GM23338 (cell line): ENCODE measurements around the gene CAPZA1. TPM values are rescaled to one million over a fixed set of nuclear protein-coding genes. Genes with fewer than 3 reads are reported as not detected.

Experiments used
- ATAC-seq: fragments of 200-7000 bp; cut with Tn5 transposase; 3 replicates; pipeline ENCODE4 v1.9.1; 2020
- DNase-seq: peaks from one replicate; pipeline ENCODE4 v3.0.0-alpha.2; 2015; ENCODE audit warnings: low spot score
- H2AFZ ChIP-seq: fragments of 200-600 bp; sonication (generic); 2 replicates; pipeline ENCODE4 v1.8.0; 2016; ENCODE audit warnings: antibody characterized with exemption, mild to moderate bottlenecking, moderate library complexity
- H3F3A ChIP-seq: fragments of 200-600 bp; sonication (generic); replicated peaks from 2 replicates; pipeline ENCODE4 v1.8.0; 2017; ENCODE audit warnings: antibody characterized with exemption, mixed run types, low read depth
- H3K27ac ChIP-seq: fragments of 200-600 bp; sonication (generic); 2 replicates; pipeline ENCODE4 v1.6.1; 2016; ENCODE audit warnings: low read depth
- H3K27me3 ChIP-seq: fragments of 200-600 bp; sonication (generic); 2 replicates; pipeline ENCODE4 v1.8.0; 2016; ENCODE audit warnings: mild to moderate bottlenecking, mixed run types, moderate library complexity; ENCODE audit not compliant: insufficient read depth
- H3K36me3 ChIP-seq: fragments of 200-600 bp; sonication (generic); 2 replicates; pipeline ENCODE4 v1.8.0; 2016; ENCODE audit warnings: mild to moderate bottlenecking; ENCODE audit not compliant: insufficient read depth
- H3K4me1 ChIP-seq: fragments of 200-600 bp; sonication (generic); 2 replicates; pipeline ENCODE4 v1.8.0; 2016; ENCODE audit warnings: mild to moderate bottlenecking, moderate library complexity; ENCODE audit not compliant: insufficient read depth
- H3K4me2 ChIP-seq: fragments of 200-600 bp; sonication (generic); 2 replicates; pipeline ENCODE4 v1.7.1; 2017; ENCODE audit warnings: mixed run types
- H3K4me3 ChIP-seq: fragments of 200-600 bp; sonication (generic); 2 replicates; pipeline ENCODE4 v1.6.1; 2016; ENCODE audit warnings: mixed run types
- H3K79me2 ChIP-seq: fragments of 200-600 bp; sonication (generic); replicated peaks from 2 replicates; pipeline ENCODE4 v1.8.0; 2017; ENCODE audit warnings: mild to moderate bottlenecking; ENCODE audit not compliant: insufficient read depth
- H3K9me2 ChIP-seq: fragments of 200-600 bp; sonication (generic); 2 replicates; pipeline ENCODE4 v1.8.0; 2017; ENCODE audit not compliant: insufficient read depth
- H4K20me1 ChIP-seq: fragments of 200-600 bp; sonication (generic); replicated peaks from 2 replicates; pipeline ENCODE4 v1.8.0; 2017; ENCODE audit warnings: mild to moderate bottlenecking; ENCODE audit not compliant: insufficient read depth
- H3K27ac Mint-ChIP-seq: 2 replicates; pipeline ENCODE4 v1.8.0; 2020; ENCODE audit warnings: inconsistent platforms, mild to moderate bottlenecking, moderate library complexity, mixed read lengths
- H3K27me3 Mint-ChIP-seq: 3 replicates; pipeline ENCODE4 v1.8.0; 2022; ENCODE audit warnings: low read depth, mild to moderate bottlenecking, moderate library complexity, mixed read lengths, inconsistent platforms; ENCODE audit not compliant: insufficient read depth, poor library complexity
- H3K36me3 Mint-ChIP-seq: 3 replicates; pipeline ENCODE4 v1.8.0; 2021; ENCODE audit warnings: low read depth, mild to moderate bottlenecking, inconsistent platforms, moderate library complexity, mixed read lengths
- H3K4me1 Mint-ChIP-seq: 3 replicates; pipeline ENCODE4 v1.8.0; 2020; ENCODE audit warnings: mild to moderate bottlenecking, inconsistent platforms, mixed read lengths
- H3K4me3 Mint-ChIP-seq: 3 replicates; pipeline ENCODE4 v1.8.0; 2021; ENCODE audit warnings: moderate library complexity, mild to moderate bottlenecking, inconsistent platforms, mixed read lengths
- H3K9me3 Mint-ChIP-seq: 3 replicates; pipeline ENCODE4 v1.8.0; 2020; ENCODE audit warnings: moderate library complexity, mild to moderate bottlenecking, inconsistent platforms, mixed read lengths
- CREB1 ChIP-seq: fragments of 250-450 bp; sonication (Bioruptor Pico); IDR thresholded peaks from 2 replicates; pipeline ENCODE4 v1.5.0; 2020; ENCODE audit warnings: low read depth, mild to moderate bottlenecking, moderate library complexity
- CTCF ChIP-seq, 2 experiments: fragments of 200-600 bp in 1 of 2; sonication (generic) in 1 of 2; conservative IDR thresholded peaks; 2 replicates each; pipeline versions ENCODE4 v1.5.1 to v1.6.1; 2016 to 2017; ENCODE audit warnings: antibody characterized with exemption in 2 of 2, low read depth in 2 of 2, mild to moderate bottlenecking in 2 of 2, moderate library complexity in 1 of 2
- ETS1 ChIP-seq: IDR thresholded peaks from 2 replicates; pipeline ENCODE4 v1.6.1; 2016; ENCODE audit warnings: antibody characterized with exemption
- EZH2 ChIP-seq: fragments of 200-600 bp; sonication (generic); IDR thresholded peaks from one replicate; pipeline ENCODE4 v1.8.0; 2017; ENCODE audit warnings: antibody characterized with exemption, mild to moderate bottlenecking, low read depth; ENCODE audit not compliant: unreplicated experiment
- EZH2phosphoT487 ChIP-seq: fragments of 200-600 bp; sonication (generic); IDR thresholded peaks from one replicate; pipeline ENCODE4 v1.8.1; 2018; ENCODE audit warnings: antibody characterized with exemption; ENCODE audit not compliant: unreplicated experiment
- JUNB ChIP-seq: IDR thresholded peaks from one replicate; pipeline ENCODE4 v1.6.1; 2016; ENCODE audit warnings: antibody characterized with exemption; ENCODE audit not compliant: unreplicated experiment
- NANOG ChIP-seq: IDR thresholded peaks from 2 replicates; pipeline ENCODE4 v1.6.1; 2016; ENCODE audit warnings: antibody characterized with exemption, borderline replicate concordance
- POLR2AphosphoS5 ChIP-seq: IDR thresholded peaks from 2 replicates; pipeline ENCODE4 v1.6.1; 2016; ENCODE audit warnings: antibody characterized with exemption, low read depth
- REST ChIP-seq: IDR thresholded peaks from one replicate; pipeline ENCODE4 v1.6.1; 2018; ENCODE audit warnings: antibody characterized with exemption; ENCODE audit not compliant: unreplicated experiment
- STAT1 ChIP-seq: IDR thresholded peaks from one replicate; pipeline ENCODE4 v1.6.1; 2016; ENCODE audit warnings: antibody characterized with exemption; ENCODE audit not compliant: unreplicated experiment
- ZNF114 ChIP-seq: fragments of 250-450 bp; sonication (Bioruptor Pico); IDR thresholded peaks from 2 replicates; pipeline ENCODE4 v1.5.0; 2020; ENCODE audit warnings: mild to moderate bottlenecking, moderate library complexity
- ZNF331 ChIP-seq: fragments of 250-450 bp; sonication (Bioruptor Pico); IDR thresholded peaks from 2 replicates; pipeline ENCODE4 v1.5.0; 2020; ENCODE audit warnings: low read depth, mild to moderate bottlenecking, moderate library complexity
- ZNF462 ChIP-seq: fragments of 250-450 bp; sonication (Bioruptor Pico); IDR thresholded peaks from 2 replicates; pipeline ENCODE4 v1.5.0; 2020; ENCODE audit warnings: mild to moderate bottlenecking, moderate library complexity
- polyA plus RNA-seq: library from polyadenylated mRNA; unstranded; fragments of >200 nt; fragmentation: Nextera tagmentation; extraction: Ambion mirVana; gene quantifications from 2 replicates; pipeline ENCODE4 v1.2.1, GENCODE V29; 2016
- total RNA-seq: library from RNA; depleted of rRNA; stranded (reverse); fragments of >200 nt; shearing (Covaris generic); gene quantifications from 2 replicates; pipeline ENCODE4 v1.2.3, GENCODE V29; 2014

CAPZA1 gene
- total and polyA plus RNA-seq, 2 experiments from 2014 or later, result 147 to 182 TPM

GRCh38 chr1:112672842-112673241 lies 53.2 kb downstream of the CAPZA1 start:
- Mint-ChIP-seq H3K36me3 (peaks cover 39% of the 10 kb centered on the region; the same call in 2 of the 3 replicates), H3K4me3 (peak overlapping the region; percentile 37; the same call in 1 of the 3 replicates)
- H3K4me3 ChIP-seq, result peak overlapping the region; percentile 71; the same call in 1 of the 2 replicates

More at GRCh38 chr1:112672842-112673241, 53.2 kb downstream of the CAPZA1 start:
- H3K4me1 Mint-ChIP-seq, result peaks cover 59% of the 10 kb centered on the region
- no peak for DNase-seq
- Histone ChIP-seq H3F3A (0 out of 2 replicates have a peak, but pooled peaks cover 4% of the 10 kb centered on the region), H4K20me1 (peaks cover 5% of the 10 kb centered on the region; the same call in 1 of the 2 replicates), H3K9me2 (no peaks in the 10 kb centered on the region), H3K36me3 (no peaks in the 10 kb centered on the region; the same call in 1 of the 2 replicates), H3K4me1 (peaks cover 43% of the 10 kb centered on the region), H3K4me2 (peak overlapping the region; percentile 83), H2AFZ (no peak overlapping the region), H3K79me2 (peaks cover 25% of the 10 kb centered on the region), H3K27ac (peak overlapping the region; percentile 90), H3K27me3 (peaks cover 12% of the 10 kb centered on the region)
- H3K27ac Mint-ChIP-seq, result no peak overlapping the region
- no peaks in the 10 kb centered on the region for H3K9me3 Mint-ChIP-seq
- TF ChIP-seq ZNF114 (CRISPR knock-in tag) (no peak), CREB1 (no peak), CTCF (conservative IDR thresholded peaks at IDR 0.05; ENCODE audit: low read depth in 2 of 2) (no peak), ETS1 (no peak), REST (no peak), ZNF462 (CRISPR knock-in tag) (no peak), JUNB (no peak), ZNF331 (CRISPR knock-in tag) (no peak), POLR2AphosphoS5 (no peak), STAT1 (no peak), EZH2 (no peak), EZH2phosphoT487 (no peak), NANOG (no peak)
- peaks cover 18% of the 10 kb centered on the region for H3K27me3 Mint-ChIP-seq
- no peak for ATAC-seq
